Mucosa of descending colon (tissue), 3 donors: Measurements from ENCODE around the gene PRRX2. TPM values are rescaled to one million over a fixed set of nuclear protein-coding genes. Genes with fewer than 3 reads are reported as not detected.

Source experiments
- ATAC-seq: fragments of 200-7000 bp; cut with Tn5 transposase; one replicate; pipeline ENCODE4 v1.9.1; 2020; ENCODE audit warnings: mild to moderate bottlenecking, moderate library complexity
- DNase-seq, 3 donors: peaks; one replicate each; pipeline ENCODE4 v3.0.0-alpha.2; 2020
- H3K36me3 ChIP-seq: fragments of 200-600 bp; one replicate; pipeline ENCODE4 v1.8.0; 2021; ENCODE audit warnings: low read depth, mild to moderate bottlenecking
- H3K4me1 ChIP-seq: fragments of 200-600 bp; one replicate; pipeline ENCODE4 v1.8.0; 2021; ENCODE audit warnings: low read depth, mild to moderate bottlenecking
- H3K4me3 ChIP-seq: fragments of 200-600 bp; one replicate; pipeline ENCODE4 v1.8.0; 2021; ENCODE audit warnings: mild to moderate bottlenecking
- H3K9me3 ChIP-seq: fragments of 200-600 bp; one replicate; pipeline ENCODE4 v1.8.0; 2021; ENCODE audit warnings: mild to moderate bottlenecking
- CTCF ChIP-seq: fragments of 200-600 bp; IDR thresholded peaks from one replicate; pipeline ENCODE4 v1.8.0; 2022; ENCODE audit warnings: antibody characterized with exemption, mild to moderate bottlenecking
- intact Hi-C, 2 donors: fragments of 100-400 bp; cut with DNase I in 1 of 2; cut with micrococcal nuclease in 1 of 2; formaldehyde crosslinking; loops; one replicate each; pipeline versions ENCODE4 v1.11.0 to v1.11.1; 2022; cut with DNase I, micrococcal nuclease
- total RNA-seq, 3 donors: library from RNA; stranded (reverse); fragmentation: NEBNext Ultra II Directional in 2 of 3; extraction: Animal tissue kit (Norgen Biotek cat#: 25700) in 2 of 3; gene quantifications; one replicate each; pipeline versions ENCODE4 v1.2.1 to v1.2.4, GENCODE V29; 2021 to 2023
- donor health status: DM: no; HTN: no; CAD: no; lungs with moderate emphysema.
- donor health status: DM: no; HTN: no; CAD: no.
- donor health status: DM: no; HTN: yes; CAD: no.

The PRRX2 gene
- total RNA-seq, 3 donors from 2014 or later: 0.38 to 1.6 (median 0.89) TPM

GRCh38 chr9:129628709-129629108 lies 36.7 kb upstream of the PRRX2 start:
- Histone ChIP-seq H3K9me3 (no peaks in the 10 kb centered on the region), H3K4me1 (peaks cover 15% of the 10 kb centered on the region), H3K36me3 (no peaks in the 10 kb centered on the region), H3K4me3 (no peak overlapping the region)
- TF ChIP-seq CTCF: no peak
- ATAC-seq (no peak), DNase-seq (no peak)
- intact Hi-C loops: no loop called here

- intact Hi-C loops: no loop called here
- peaks cover 15% of the 10 kb centered on the region for H3K4me1 ChIP-seq
- no peak overlapping the region for H3K4me3 ChIP-seq
- H3K36me3 ChIP-seq: no peaks in the 10 kb centered on the region
- no peaks in the 10 kb centered on the region for H3K9me3 ChIP-seq
- no peak for TF ChIP-seq CTCF
- DNase-seq (no peak), ATAC-seq (no peak)
These were observed 36.1 kb upstream of the PRRX2 start for GRCh38 chr9:129629251-129629820.

- DNase-seq: no peak
- intact Hi-C loops: no loop called here
- no peak for ATAC-seq
- H3K9me3 ChIP-seq: no peaks in the 10 kb centered on the region
- H3K4me1 ChIP-seq: peaks cover 10% of the 10 kb centered on the region
- H3K4me3 ChIP-seq: no peak overlapping the region
- no peaks in the 10 kb centered on the region for H3K36me3 ChIP-seq
- TF ChIP-seq CTCF: no peak
These were observed 34.3 kb upstream of the PRRX2 start for GRCh38 chr9:129630967-129631673.

GRCh38 chr9:129631674-129632129 lies 33.7 kb upstream of the PRRX2 start:
- ATAC-seq: no peak
- Histone ChIP-seq H3K4me3 (no peak overlapping the region), H3K9me3 (no peaks in the 10 kb centered on the region), H3K4me1 (peaks cover 10% of the 10 kb centered on the region), H3K36me3 (no peaks in the 10 kb centered on the region)
- no peak for DNase-seq
- intact Hi-C loops: no loop called here
- TF ChIP-seq CTCF: no peak

GRCh38 chr9:129632460-129632859 lies 33.0 kb upstream of the PRRX2 start:
- ATAC-seq: no peak
- DNase-seq: no peak
- H3K9me3 ChIP-seq: no peaks in the 10 kb centered on the region
- no peaks in the 10 kb centered on the region for H3K36me3 ChIP-seq
- peaks cover 7% of the 10 kb centered on the region for H3K4me1 ChIP-seq
- H3K4me3 ChIP-seq: no peak overlapping the region
- no peak for TF ChIP-seq CTCF
- intact Hi-C loops: no loop called here
